CD14-positive monocyte (primary cell): ENCODE results near the gene CTNNA3. TPM values are rescaled to one million over a fixed set of nuclear protein-coding genes. Genes with fewer than 3 reads are reported as not detected.

Source experiments
- DNase-seq, 3 donors: peaks; one replicate each; pipeline ENCODE4 v3.0.0-alpha.2; 2011 to 2022
- H2AFZ ChIP-seq: 2 replicates; pipeline ENCODE4 v1.6.0; 2012; ENCODE audit warnings: mild to moderate bottlenecking, low read depth, low read length, inconsistent platforms; ENCODE audit not compliant: insufficient read depth, poor library complexity, severe bottlenecking
- H3K27ac ChIP-seq, 2 donors: 1 replicate in 1 of 2; 2 replicates in 1 of 2; pipeline ENCODE4 v1.5.1; 2012 to 2013; ENCODE audit warnings: low read length in 2 of 2, control low read depth in 1 of 2, inconsistent platforms in 1 of 2, low read depth in 1 of 2, mild to moderate bottlenecking in 1 of 2
- H3K27me3 ChIP-seq, 2 donors: one replicate each; pipeline versions ENCODE4 v1.6.0 to v1.6.1; 2011 to 2013; ENCODE audit warnings: low read length in 2 of 2; ENCODE audit not compliant: control insufficient read depth in 2 of 2, insufficient read depth in 2 of 2
- H3K36me3 ChIP-seq, 2 donors: replicated peaks in 1 of 2; 1 replicate in 1 of 2; 2 replicates in 1 of 2; pipeline versions ENCODE4 v1.5.1 to v1.6.1; 2012 to 2013; ENCODE audit warnings: low read length in 2 of 2, control low read depth in 1 of 2, inconsistent platforms in 1 of 2, mild to moderate bottlenecking in 1 of 2; ENCODE audit not compliant: insufficient read depth in 2 of 2, control insufficient read depth in 1 of 2
- H3K4me1 ChIP-seq, 2 donors: 1 replicate in 1 of 2; 2 replicates in 1 of 2; pipeline versions ENCODE4 v1.5.1 to v1.6.1; 2012 to 2013; ENCODE audit warnings: low read length in 2 of 2, control low read depth in 1 of 2, inconsistent platforms in 1 of 2, mild to moderate bottlenecking in 1 of 2, moderate library complexity in 1 of 2; ENCODE audit not compliant: insufficient read depth in 2 of 2, control insufficient read depth in 1 of 2
- H3K4me2 ChIP-seq: replicated peaks from 2 replicates; pipeline ENCODE3; 2012; ENCODE audit warnings: low read length, moderate library complexity, mild to moderate bottlenecking; ENCODE audit not compliant: poor library complexity, severe bottlenecking; ENCODE audit errors: extremely low read depth
- H3K4me3 ChIP-seq, 3 experiments: fragments of 200-600 bp in 1 of 3; sonication (generic) in 1 of 3; replicated peaks in 1 of 3; 1 replicate in 2 of 3; 2 replicates in 1 of 3; pipeline ENCODE4 v1.5.1; 2011 to 2013; ENCODE audit warnings: low read length in 3 of 3, mild to moderate bottlenecking in 3 of 3, control low read depth in 2 of 3, low read depth in 2 of 3, inconsistent platforms in 1 of 3, moderate library complexity in 1 of 3
- H3K79me2 ChIP-seq: 2 replicates; pipeline ENCODE4 v1.6.0; 2012; ENCODE audit warnings: mild to moderate bottlenecking, control low read depth, inconsistent platforms, low read length, moderate library complexity; ENCODE audit not compliant: insufficient read depth
- H3K9ac ChIP-seq: 2 replicates; pipeline ENCODE4 v1.6.0; 2017; ENCODE audit warnings: low read length, mild to moderate bottlenecking; ENCODE audit not compliant: insufficient read depth, poor library complexity, severe bottlenecking
- H3K9me3 ChIP-seq, 2 donors: replicated peaks in 1 of 2; 1 replicate in 1 of 2; 2 replicates in 1 of 2; pipeline versions ENCODE4 v1.5.1 to v1.6.1; 2012 to 2013; ENCODE audit warnings: low read length in 2 of 2, control low read depth in 1 of 2; ENCODE audit not compliant: control insufficient read depth in 1 of 2, insufficient read depth in 1 of 2
- H4K20me1 ChIP-seq: 2 replicates; pipeline ENCODE4 v1.6.0; 2012; ENCODE audit warnings: mild to moderate bottlenecking, low read length, control low read depth, moderate library complexity; ENCODE audit not compliant: insufficient read depth
- H3K27ac Mint-ChIP-seq, 7 donors: one replicate each; pipeline ENCODE4 v1.8.0; 2020; ENCODE audit warnings: mild to moderate bottlenecking in 7 of 7, mixed read lengths in 7 of 7, moderate library complexity in 6 of 7, inconsistent platforms in 2 of 7
- H3K27me3 Mint-ChIP-seq, 3 donors: one replicate each; pipeline ENCODE4 v1.8.0; 2021 to 2022; ENCODE audit warnings: low read depth in 3 of 3, mild to moderate bottlenecking in 3 of 3, mixed read lengths in 3 of 3, moderate library complexity in 3 of 3, inconsistent platforms in 1 of 3
- H3K36me3 Mint-ChIP-seq, 2 donors: one replicate each; pipeline ENCODE4 v1.8.0; 2020; ENCODE audit warnings: mixed read lengths in 2 of 2, inconsistent platforms in 1 of 2, mild to moderate bottlenecking in 1 of 2
- H3K4me1 Mint-ChIP-seq: one replicate; pipeline ENCODE4 v1.8.0; 2020; ENCODE audit warnings: mild to moderate bottlenecking, mixed read lengths
- H3K4me3 Mint-ChIP-seq, 2 donors: one replicate each; pipeline ENCODE4 v1.8.0; 2020; ENCODE audit warnings: mild to moderate bottlenecking in 2 of 2, mixed read lengths in 2 of 2, moderate library complexity in 1 of 2
- H3K9me3 Mint-ChIP-seq, 7 donors: one replicate each; pipeline ENCODE4 v1.8.0; 2020 to 2022; ENCODE audit warnings: mixed read lengths in 7 of 7, mild to moderate bottlenecking in 6 of 7, moderate library complexity in 6 of 7, inconsistent platforms in 2 of 7
- WGBS: methylation state at CpG from one replicate; pipeline ENCODE4 v1.1.5; 2013; ENCODE audit warnings: missing lambda C conversion rate; ENCODE audit not compliant: insufficient coverage; 5-methylcytosine and 5-hydroxymethylcytosine counted together
- intact Hi-C, 2 donors: fragments of 100-400 bp; cut with micrococcal nuclease; formaldehyde crosslinking; loops; one replicate each; pipeline versions ENCODE4 v1.15.0 to v1.15.1; 2023
- polyA plus RNA-seq, 3 donors: library from polyadenylated mRNA; depleted of rRNA in 1 of 3; unstranded in 2 of 3; stranded (reverse) in 1 of 3; fragments of 300-500 nt in 2 of 3; fragments of >200 nt in 1 of 3; fragmentation: Illumina TruSeq in 2 of 3; gene quantifications; 1 replicate in 2 of 3; 2 replicates in 1 of 3; pipeline ENCODE4 v1.2.3, GENCODE V29; 2012 to 2021
- TF ChIP-seq, protein P1 (sequence below): fragments of 200-600 bp; IDR thresholded peaks from one replicate; pipeline ENCODE4 v1.8.0; 2022; ENCODE audit warnings: antibody characterized with exemption, mild to moderate bottlenecking

Gene CTNNA3
- polyA plus RNA-seq, 3 donors: not detected

DNA sequence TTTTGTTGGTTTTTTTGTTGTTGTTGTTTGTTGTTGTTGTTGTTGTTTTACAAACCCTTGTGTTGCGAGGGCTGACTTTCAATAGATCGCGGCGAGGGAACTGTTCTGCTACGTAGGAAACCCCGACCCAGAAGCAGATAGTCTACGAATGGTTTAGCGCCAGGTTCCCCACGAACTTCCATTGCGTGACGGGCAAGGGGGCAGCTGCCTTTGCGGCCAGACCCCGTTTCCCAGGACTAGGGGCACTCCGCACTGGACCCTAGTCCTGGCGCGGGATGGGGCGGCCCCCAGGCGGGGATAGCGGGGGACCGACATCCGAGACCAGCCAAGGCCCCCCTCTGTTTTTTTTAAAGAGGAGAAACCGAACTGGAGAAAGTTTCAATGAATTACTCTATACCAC lies 650.6 kb downstream of the CTNNA3 start:
- no peaks in the 10 kb centered on the region for H3K36me3 ChIP-seq
- no peak overlapping the region for H2AFZ ChIP-seq
- Mint-ChIP-seq H3K4me3 (no peak overlapping the region), H3K36me3 (no peaks in the 10 kb centered on the region), H3K27ac (no peak overlapping the region), H3K9me3 (peaks cover 0 to 5% (median 0%) of the 10 kb centered on the region in 7 donors), H3K27me3 (no peaks in the 10 kb centered on the region), H3K4me1 (no peaks in the 10 kb centered on the region)
- H3K4me2 ChIP-seq: no peak overlapping the region
- H3K4me1 ChIP-seq: no peaks in the 10 kb centered on the region
- no peaks in the 10 kb centered on the region for H3K27me3 ChIP-seq
- DNase-seq: no peak
- no peaks in the 10 kb centered on the region for H4K20me1 ChIP-seq
- WGBS: 94% methylated on average over 18 of the region's 22 CpGs
- H3K79me2 ChIP-seq: no peaks in the 10 kb centered on the region
- intact Hi-C loops: no loop called here
- peaks cover 0 to 4% of the 10 kb centered on the region in 2 donors for H3K9me3 ChIP-seq
- no peak overlapping the region for H3K4me3 ChIP-seq
- no peak overlapping the region for H3K9ac ChIP-seq
- no peak overlapping the region for H3K27ac ChIP-seq
- TF ChIP-seq, protein P1, sequence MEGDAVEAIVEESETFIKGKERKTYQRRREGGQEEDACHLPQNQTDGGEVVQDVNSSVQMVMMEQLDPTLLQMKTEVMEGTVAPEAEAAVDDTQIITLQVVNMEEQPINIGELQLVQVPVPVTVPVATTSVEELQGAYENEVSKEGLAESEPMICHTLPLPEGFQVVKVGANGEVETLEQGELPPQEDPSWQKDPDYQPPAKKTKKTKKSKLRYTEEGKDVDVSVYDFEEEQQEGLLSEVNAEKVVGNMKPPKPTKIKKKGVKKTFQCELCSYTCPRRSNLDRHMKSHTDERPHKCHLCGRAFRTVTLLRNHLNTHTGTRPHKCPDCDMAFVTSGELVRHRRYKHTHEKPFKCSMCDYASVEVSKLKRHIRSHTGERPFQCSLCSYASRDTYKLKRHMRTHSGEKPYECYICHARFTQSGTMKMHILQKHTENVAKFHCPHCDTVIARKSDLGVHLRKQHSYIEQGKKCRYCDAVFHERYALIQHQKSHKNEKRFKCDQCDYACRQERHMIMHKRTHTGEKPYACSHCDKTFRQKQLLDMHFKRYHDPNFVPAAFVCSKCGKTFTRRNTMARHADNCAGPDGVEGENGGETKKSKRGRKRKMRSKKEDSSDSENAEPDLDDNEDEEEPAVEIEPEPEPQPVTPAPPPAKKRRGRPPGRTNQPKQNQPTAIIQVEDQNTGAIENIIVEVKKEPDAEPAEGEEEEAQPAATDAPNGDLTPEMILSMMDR: no peak

DNA sequence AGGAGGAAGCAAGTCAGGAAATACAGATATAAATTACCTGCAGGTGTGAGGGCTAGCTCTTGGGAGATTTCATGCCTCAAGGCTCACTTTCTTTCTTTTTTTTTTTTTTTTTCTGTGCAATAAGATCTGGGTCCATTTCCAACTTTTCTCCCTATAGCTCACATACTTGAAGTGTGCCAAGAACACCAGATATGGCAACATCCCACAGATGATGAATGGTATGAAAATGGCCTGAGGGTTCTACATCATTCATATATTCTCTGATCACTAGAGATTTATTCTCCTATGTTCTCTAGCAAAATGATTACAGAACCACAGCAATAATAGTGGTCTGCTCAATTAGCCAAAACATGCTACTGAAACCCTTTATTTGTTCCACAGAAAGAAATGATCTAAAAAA lies 653.0 kb downstream of the CTNNA3 start:
- H3K4me3 Mint-ChIP-seq: no peak overlapping the region
- H4K20me1 ChIP-seq: no peaks in the 10 kb centered on the region
- peaks cover 0 to 5% (median 0%) of the 10 kb centered on the region in 7 donors for H3K9me3 Mint-ChIP-seq
- no peaks in the 10 kb centered on the region for H3K4me1 ChIP-seq
- TF ChIP-seq, protein P1: no peak
- no peaks in the 10 kb centered on the region for H3K36me3 Mint-ChIP-seq
- H3K79me2 ChIP-seq: no peaks in the 10 kb centered on the region
- DNase-seq: no peak
- no peaks in the 10 kb centered on the region for H3K27me3 ChIP-seq
- no peak overlapping the region for H3K9ac ChIP-seq
- no peaks in the 10 kb centered on the region for H3K27me3 Mint-ChIP-seq
- peaks cover 0 to 4% of the 10 kb centered on the region in 2 donors for H3K9me3 ChIP-seq
- H3K27ac ChIP-seq: no peak overlapping the region
- intact Hi-C loops: no loop called here
- H2AFZ ChIP-seq: no peak overlapping the region
- H3K4me2 ChIP-seq: no peak overlapping the region
- H3K36me3 ChIP-seq: no peaks in the 10 kb centered on the region
- no peak overlapping the region for H3K27ac Mint-ChIP-seq
- H3K4me1 Mint-ChIP-seq: no peaks in the 10 kb centered on the region
- no peak overlapping the region for H3K4me3 ChIP-seq
